Activated CD4-positive, CD25-positive, alpha-beta regulatory T cell (primary cell): Measurements from ENCODE around the gene KIF1B.
A peak's percentile ranks its signal among the peaks of the same experiment; 100 is the strongest.

ENCODE experiments used
- DNase-seq, 4 experiments: peaks; one replicate each; lab custom pipeline; 2025; lab: John Stamatoyannopoulos, UW

KIF1B gene

GRCh38 chr1:10209905-10210810 is at the start of gene KIF1B:
KIF1B (plus strand) TSS chr1:10210570; CDS start chr1:10232329, 21,759 bp downstream.
- peak; percentile 95 to 96 (median 96) for DNase-seq

- no peak for DNase-seq
Measured at GRCh38 chr1:10160907-10161490, 49.4 kb upstream of the KIF1B start.

DNA sequence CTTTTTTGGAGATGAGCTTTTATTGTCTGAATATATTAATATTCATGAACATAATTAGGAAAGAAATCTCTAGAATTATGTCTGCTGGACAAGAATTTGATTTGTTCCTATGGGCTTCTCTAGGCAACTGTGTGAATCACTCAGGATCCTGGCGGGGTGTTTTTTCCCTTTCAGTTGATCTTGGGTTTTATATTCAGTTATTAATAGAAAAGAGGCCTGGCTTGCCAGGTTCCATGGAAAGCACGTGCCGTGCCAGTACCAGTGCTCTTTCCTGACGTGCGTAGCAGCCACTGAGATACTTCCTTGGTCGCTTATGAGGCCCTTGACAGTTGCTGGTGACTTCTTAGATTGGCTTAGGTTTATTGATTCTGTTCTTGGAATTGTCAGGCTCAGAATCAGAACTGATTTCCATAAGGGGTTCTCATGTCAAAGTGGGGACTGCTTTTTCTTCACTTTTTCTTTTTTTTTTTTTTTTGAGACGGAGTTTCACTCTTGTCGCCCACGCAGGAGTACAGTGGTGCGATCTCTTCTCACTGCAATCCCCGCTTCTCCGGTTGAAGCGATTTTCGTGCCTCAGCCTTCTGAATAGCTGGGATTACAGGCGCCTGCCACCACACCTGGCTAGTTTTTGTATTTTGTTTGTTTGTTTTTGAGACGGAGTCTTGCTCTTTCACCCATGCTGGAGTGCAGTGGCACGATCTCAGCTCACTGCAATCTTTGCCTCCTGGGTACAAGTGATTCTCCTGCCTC is 48.7 kb upstream of the KIF1B start:
- no peak for DNase-seq

GRCh38 chr1:10168912-10169514 is 41.4 kb upstream of the KIF1B start:
- DNase-seq = no peak

DNA sequence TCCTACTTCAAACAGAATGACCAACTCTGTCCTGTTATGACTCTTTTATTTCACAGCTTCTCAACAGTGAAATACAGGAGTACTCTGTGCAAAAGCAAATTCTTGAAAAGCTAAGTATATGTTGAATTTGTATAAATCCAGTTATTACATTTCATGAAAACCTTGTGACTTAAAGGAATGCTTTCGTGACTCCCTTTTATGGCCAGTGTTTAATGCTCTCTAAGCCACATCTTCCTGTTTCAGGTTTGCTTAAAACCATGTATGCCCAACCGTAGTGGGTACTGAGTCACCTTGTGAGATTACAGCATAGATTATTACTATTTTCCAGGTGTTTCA is 40.2 kb upstream of the KIF1B start:
- DNase-seq = no peak

GRCh38 chr1:10171105-10171767 is 39.1 kb upstream of the KIF1B start:
- no peak for DNase-seq

DNA sequence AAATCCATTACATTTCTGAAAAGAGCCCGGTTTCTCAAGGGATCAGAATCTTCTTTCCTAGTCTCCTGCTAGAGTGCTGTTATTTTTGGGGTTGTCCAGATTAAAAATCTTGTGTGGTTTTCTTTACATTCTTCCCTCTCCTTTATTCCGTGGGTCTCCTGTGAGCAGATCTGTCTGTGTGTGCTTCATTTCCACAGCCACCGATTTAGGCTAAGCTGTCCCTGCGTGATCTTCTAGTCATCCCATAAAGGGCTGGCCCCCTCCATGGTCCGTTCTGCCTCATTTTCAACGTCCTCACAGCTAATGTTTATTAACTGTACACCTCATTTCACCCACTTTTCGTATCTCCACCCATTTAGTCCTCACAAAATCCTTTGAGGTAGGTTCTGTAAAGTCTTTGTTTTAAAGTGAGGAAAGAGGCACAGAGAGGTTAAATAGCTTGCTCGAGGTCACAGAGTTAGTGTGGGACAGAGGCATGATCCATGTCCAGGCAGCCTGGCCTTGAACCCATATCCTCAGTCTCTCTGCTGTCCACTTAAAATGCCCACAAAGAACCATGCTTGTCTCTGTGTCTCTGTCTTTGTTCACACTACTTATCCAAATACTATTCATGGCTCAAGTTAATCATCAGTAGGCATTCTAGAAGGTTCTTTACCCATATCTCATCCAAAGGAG is 38.2 kb upstream of the KIF1B start:
- no peak for DNase-seq

- DNase-seq = no peak
Measured at GRCh38 chr1:10173582-10173981, 36.8 kb upstream of the KIF1B start.

DNA sequence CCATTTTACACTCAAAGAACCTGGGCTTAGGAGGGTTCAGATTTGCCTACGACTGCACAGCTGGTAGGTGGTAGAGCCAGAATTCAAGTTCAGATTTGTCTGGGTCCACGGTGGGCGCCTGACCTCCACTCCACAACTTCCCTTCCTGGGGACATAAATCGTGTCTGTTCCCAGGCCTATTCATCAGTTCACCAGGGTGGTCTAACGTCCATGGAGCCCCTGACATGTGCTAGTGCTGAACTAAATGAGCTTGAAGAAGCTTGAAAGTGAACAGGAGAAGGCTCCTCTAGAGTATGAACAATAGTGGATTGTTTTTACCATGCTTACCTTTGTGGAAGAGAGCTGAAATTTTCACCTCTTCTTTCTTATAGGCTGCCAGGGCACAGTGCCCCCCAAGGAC is 32.5 kb upstream of the KIF1B start:
- no peak for DNase-seq

GRCh38 chr1:10178597-10179405 is 31.6 kb upstream of the KIF1B start:
- DNase-seq = no peak

GRCh38 chr1:10179406-10180091 is 30.8 kb upstream of the KIF1B start:
- DNase-seq = no peak

DNA sequence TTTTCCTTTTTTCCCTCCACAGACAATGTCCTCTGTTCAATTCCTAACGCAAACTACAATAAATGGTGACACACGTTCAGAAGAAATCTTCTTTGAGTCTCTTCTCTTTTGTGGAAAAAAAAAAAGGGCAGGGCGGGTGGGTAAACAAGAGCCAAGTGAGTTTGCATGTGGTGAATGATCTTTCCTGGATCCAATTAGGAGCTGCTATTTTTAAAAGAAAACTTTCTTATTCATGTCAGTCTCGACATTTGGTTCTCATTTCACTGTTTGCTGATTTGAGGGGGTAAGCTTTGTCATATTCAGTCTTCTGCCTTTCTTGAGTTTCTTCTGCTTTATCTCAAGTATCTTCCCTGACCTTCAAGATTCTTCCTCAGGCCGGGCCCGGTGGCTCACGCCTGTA is 29.2 kb upstream of the KIF1B start:
- no peak for DNase-seq

DNA sequence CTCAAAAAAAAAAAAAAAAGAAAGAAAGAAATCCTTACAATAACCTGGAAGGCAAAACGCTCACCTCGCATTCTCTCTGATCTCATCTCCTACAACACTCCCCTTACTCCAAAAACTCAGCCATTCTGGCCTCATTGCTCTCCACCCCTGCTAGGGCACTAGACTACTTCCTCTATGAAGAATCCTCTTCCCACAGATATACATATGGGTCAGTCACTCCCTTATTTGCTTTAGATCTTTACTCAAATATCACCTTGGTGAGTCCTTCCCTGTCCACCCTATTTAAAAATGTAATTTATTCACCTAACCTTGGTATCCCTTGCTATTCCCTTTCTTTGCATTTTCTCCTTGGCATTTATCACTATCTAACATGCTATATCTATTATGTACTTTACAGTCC is 24.6 kb upstream of the KIF1B start:
- no peak for DNase-seq

- DNase-seq = no peak
Measured at GRCh38 chr1:10186331-10187025, 23.9 kb upstream of the KIF1B start.

GRCh38 chr1:10187026-10187334 is 23.4 kb upstream of the KIF1B start:
- DNase-seq = no peak

DNA sequence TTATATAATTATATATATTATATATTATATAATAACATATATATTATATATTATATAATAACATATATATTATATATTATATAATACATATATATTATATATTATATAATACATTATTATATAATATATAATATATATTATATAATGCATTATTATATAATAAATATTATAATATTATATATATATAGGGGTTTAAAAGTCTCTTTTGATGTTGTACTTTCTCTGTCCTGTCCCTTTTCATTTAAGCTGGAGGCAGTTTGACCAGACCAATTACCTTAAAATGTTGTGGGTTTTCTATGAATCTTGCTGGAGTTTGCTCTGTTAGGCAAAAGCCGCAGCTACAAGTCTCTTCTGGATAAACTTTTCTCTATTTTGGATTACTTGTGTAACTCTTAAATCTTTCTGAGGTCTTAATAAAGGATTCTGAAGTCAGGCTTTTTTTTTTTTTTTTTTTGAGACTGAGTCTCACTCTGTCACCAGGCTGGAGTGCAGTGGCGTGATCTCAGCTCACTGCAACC is 22.2 kb upstream of the KIF1B start:
- DNase-seq = no peak

- no peak for DNase-seq
Measured at GRCh38 chr1:10189659-10190058, 20.7 kb upstream of the KIF1B start.

GRCh38 chr1:10192263-10192662 is 18.1 kb upstream of the KIF1B start:
- no peak for DNase-seq

DNA sequence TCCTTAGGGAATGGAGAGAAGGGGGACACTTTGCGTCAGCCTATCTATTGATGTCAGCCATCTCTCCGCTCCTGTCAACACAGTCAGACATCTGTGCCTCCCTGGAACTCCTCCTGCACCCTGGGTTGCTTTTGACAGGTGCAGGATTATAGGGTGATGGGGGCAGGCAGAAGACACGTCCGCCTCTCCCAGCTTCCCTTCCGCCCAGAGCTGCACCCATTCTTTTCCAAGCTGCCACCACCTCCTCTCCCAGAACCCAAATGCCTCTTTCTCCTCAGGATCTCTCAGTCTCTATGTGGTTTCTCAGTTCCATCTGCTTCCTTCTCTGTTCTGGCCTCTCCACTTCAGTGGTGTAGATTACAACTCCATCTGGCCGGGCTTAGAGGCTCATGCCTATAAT is 17.1 kb upstream of the KIF1B start:
- no peak for DNase-seq
